PFSK-1 (cell line): ENCODE results near the gene ABI3BP.

ENCODE experiments used
- FOXP2 ChIP-seq: optimal IDR thresholded peaks from 2 replicates; pipeline ENCODE3; 2011; ENCODE audit warnings: borderline replicate concordance, control low read depth, inconsistent platforms; ENCODE audit not compliant: insufficient read depth; ENCODE audit errors: extremely low read length, extremely low read depth
- POLR2AphosphoS5 ChIP-seq: IDR thresholded peaks from 2 replicates; pipeline ENCODE4 v1.6.1; 2012; ENCODE audit warnings: low read depth, mild to moderate bottlenecking, control low read depth, low read length, moderate library complexity
- REST ChIP-seq, 2 experiments: IDR thresholded peaks; 2 replicates each; pipeline versions ENCODE4 v1.6.1 to v1.8.0; 2011 to 2012; ENCODE audit warnings: low read depth in 2 of 2, low read length in 2 of 2, control low read depth in 1 of 2, inconsistent platforms in 1 of 2, mild to moderate bottlenecking in 1 of 2, moderate library complexity in 1 of 2; ENCODE audit not compliant: insufficient read depth in 1 of 2
- SIN3A ChIP-seq: IDR thresholded peaks from 2 replicates; pipeline ENCODE4 v1.6.1; 2012; ENCODE audit warnings: mild to moderate bottlenecking, low read length, moderate library complexity, borderline replicate concordance; ENCODE audit not compliant: insufficient read depth
- TAF1 ChIP-seq: IDR thresholded peaks from 2 replicates; pipeline ENCODE4 v1.6.1; 2012; ENCODE audit warnings: low read length, control low read depth, borderline replicate concordance; ENCODE audit not compliant: insufficient read depth

- no peak for TF ChIP-seq REST (IDR thresholded peaks at IDR 0.05; ENCODE audit: insufficient read depth in 1 of 2, low read depth in 2 of 2, low read length in 2 of 2)
- no peak for TF ChIP-seq SIN3A
- no peak for TF ChIP-seq POLR2AphosphoS5
- TF ChIP-seq TAF1, result no peak
- TF ChIP-seq FOXP2, result no peak
Measured at GRCh38 chr3:101036213-101036618, 43.0 kb upstream of the ABI3BP start.
